NCI-H460 (cell line): ENCODE results near the gene WTAP. TPM values are rescaled to one million over a fixed set of nuclear protein-coding genes. Genes with fewer than 3 reads are reported as not detected.
"Not testable (repeated sequence)": the region's sequence is repeated elsewhere in the genome, so short reads cannot be mapped to it uniquely, and the experiment has no call there.

Experiments used
- DNase-seq: peaks from one replicate; pipeline ENCODE4 v3.0.0-alpha.2; 2016; ENCODE audit warnings: low read depth; ENCODE audit errors: extremely low read depth
- total RNA-seq: library from RNA; depleted of rRNA; stranded (reverse); fragments of >200 nt; shearing (Covaris generic); gene quantifications from 2 replicates; pipeline ENCODE4 v1.2.3, GENCODE V29; 2014

WTAP gene
- total RNA-seq, 1 experiment from 2014 or later = 65.7 TPM

DNA sequence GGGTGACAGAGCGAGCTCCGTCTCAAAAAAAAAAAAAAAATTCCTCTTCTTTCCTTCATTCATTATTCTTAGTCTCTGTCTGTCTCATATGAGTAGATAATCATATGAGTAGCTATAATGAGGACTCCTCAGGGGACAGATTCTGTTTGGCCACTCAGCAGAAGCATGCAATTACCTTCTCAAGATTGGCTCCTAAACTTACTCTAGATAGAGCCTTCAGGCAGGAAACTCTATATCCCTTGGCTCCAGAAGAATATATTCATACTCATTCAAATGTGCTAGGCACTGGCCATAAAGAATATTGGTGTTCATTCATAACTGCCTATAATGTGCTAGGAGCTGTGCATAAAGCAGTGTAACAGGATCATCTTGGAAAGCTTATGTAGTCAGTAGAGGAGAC, 32.3 kb downstream of the WTAP start:
- DNase-seq = no peak

DNA sequence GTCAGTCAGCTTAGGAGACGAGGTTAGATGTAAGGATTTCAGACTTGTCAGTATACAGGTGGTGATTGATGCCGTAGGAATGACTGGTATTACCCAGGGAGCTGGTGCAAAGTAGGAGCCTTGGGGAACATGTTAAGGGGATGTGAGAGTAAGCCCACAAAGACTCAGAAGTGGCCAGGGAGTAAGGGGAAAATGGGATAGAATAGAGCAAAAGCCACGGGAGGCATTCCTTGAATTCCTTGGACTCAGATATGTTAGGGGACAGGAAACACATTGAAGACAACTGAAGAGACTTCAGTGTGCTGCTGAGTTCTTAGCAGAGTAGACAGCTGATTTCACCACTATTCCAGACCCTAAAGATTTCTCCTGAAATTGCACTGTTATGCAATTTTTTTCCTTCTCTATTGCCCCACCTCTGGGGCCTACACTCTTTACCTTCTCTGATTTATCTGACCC, 33.3 kb downstream of the WTAP start:
- no peak for DNase-seq

DNA sequence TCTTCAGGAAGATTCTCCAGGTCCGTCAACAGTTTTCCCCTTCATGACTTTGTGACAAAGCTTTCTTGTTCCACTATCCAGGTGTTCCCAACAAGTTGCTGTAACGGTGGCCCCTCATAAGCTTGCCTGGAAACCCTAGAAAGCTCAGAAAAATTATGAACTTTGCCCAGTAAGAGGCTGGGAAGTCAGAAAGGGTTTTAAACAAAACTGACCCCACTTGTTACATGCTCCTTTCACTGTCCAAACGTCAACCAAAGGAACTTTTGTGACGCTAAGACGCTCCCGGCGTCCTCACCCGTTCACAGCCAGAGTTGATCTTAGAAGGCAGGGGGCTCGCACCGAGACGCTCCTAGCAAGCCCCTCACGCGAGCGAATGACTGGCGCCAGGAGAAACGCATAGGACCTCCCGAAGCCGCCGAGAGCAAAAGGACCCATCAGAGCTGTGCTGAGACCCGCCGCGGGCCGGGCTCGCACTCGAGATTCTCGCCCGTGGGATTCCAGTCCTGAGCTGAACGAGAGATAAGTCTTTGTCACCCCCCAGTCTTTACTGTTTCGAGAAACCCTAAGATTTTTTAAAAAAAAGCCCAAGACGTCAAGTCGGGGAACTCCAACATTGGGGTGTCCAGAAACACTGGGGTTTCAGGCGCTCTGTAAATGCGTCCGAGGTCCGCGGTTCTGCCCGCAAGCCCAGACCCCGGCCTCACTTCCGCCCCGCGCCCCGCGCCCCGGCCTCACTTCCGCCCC, 34.0 kb downstream of the WTAP start:
- DNase-seq = no peak

DNA sequence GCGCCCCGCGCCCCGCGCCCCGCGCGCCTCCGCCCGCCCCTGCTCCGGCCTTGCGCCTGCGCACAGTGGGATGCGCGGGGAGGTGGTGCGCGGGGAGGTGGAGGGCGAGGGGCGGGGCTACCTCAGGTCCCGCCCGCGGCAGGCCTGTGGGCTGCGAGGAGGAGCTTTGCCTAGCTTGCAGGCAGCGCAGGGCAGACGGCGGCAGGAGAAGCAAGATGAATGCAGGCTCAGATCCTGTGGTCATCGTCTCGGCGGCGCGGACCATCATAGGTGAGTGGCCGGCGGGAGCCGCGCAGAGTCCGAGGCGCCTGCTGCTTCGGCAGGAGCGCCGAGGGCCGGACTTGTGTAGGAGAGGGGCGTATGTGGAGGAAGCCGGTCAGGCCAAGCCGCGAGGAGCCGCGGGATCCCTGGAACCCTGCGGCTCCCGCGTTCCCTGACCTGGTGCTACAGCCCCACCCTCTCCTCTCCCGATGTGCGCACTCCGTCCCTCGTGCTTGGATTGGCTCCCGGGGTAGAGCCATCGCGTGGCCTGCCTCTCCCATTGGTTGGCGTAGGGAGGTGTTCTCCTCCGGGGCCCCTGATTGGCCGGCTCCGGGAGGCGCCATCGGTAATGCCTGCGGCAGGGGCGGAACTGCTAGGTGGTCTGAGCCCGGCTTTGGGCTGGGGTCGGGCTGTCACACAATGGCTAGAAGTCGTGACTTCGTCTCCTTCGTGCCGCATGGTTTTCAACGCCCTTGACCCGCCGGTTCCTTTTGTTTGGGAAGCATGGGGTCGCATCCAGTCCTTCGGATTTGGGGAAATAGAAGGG, 34.8 kb downstream of the WTAP start, which contains the start of gene ACAT2:
ACAT2 (plus strand) TSS at position 173 of the 808 bp plus-strand sequence; CDS start at position 216, 43 bp downstream.
- peak; percentile 92 for DNase-seq

DNA sequence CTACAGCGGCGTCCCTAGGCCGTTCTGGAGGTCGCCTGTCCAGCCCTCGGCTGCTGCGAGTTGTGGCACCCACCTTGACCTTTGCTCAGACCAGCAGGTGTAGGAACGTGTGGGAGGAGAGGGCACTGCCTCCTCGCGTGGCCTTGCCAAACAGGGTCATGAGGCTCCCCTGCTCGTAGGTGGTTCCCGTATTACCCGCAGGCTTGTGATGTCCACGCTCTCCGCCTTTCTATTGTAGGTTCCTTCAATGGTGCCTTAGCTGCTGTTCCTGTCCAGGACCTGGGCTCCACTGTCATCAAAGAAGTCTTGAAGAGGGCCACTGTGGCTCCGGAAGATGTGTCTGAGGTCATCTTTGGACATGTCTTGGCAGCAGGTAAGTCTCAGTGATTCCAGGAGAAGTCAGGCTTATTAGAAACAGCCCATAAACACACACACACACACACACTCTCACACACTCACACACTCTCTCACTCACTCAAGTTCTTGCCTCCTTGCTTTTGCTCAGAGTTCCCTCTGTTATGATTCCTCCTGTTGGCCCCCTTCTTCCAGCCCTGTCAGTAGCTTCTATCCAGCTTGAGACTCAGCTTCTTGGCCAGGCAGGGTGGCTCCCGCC, 35.5 kb downstream of the WTAP start:
- no peak for DNase-seq

DNA sequence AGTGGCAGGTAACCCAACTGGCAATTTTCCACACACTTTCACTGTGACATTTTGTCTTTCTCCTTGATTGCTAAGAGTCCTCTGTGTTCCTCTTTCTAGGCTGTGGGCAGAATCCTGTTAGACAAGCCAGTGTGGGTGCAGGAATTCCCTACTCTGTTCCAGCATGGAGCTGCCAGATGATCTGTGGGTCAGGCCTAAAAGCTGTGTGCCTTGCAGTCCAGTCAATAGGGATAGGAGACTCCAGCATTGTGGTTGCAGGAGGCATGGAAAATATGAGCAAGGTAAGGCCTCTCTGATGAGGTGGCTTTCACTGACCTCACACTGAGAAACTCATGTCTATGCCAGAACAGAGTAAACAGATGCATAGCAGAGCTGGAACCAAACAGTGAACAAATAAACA, 39.6 kb downstream of the WTAP start:
- DNase-seq = no peak

DNA sequence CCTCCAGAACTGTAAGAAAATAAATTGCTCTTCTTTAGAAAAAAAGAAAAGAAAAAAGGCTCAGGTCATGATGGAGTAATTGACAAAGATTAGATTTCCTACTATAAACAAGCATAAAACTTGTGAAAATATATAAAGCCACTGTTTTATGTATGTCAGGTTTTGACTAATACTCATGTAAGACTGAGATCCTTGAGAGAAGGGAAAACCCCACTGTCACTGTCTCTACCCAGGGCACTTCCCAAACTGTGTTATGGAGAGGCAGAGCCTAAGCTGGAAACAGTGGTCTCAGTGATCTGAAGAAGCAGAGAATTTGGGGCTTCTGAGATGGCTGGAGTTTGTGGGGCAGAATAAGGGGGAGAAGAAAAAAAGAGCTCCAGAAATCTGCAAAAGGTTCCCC, 42.2 kb downstream of the WTAP start:
- no peak for DNase-seq

DNA sequence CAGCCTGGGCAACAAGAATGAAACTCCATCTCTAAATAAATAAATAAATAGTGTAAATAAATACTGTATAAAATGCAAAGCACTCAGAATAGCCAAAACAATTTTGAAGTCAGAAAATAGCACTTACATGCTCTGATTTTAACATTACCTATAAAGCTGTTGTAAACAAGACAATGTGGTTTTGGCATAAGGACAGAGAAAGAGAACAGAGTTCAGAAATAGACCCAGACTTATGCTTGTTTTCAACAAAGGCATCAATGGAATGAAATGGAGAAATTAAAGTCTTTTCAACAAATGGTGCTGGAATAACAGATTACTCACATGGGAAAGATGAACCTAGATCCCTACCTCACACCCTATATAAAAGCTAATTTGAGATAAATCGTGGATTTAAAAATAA, 44.9 kb downstream of the WTAP start:
- no peak for DNase-seq

DNA sequence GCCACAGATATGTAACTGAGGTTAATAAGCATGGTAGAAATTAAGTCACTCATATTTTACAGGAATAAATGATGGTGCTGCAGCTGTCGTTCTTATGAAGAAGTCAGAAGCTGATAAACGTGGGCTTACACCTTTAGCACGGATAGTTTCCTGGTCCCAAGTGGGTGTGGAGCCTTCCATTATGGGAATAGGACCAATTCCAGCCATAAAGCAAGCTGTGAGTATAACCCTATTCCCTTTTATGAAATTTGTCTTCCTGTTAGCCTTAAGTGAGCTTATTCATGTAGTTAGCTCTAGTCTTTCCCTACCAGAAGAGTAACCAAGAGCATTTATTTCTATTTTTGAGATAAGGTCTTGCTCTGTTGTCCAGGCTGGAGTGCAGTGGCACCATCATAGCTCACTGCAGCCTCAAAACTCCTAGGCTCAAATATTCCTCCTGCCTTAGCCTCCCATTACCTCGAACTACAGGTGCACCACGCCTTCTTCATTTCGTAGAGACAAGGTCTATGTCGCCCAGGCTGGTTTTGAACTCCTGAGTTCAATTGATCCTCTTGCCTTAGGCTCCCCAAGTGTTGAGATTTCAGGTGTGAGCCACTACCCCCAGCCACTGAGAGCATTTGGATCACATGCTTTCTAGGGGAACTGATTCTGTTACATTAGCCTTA, 50.1 kb downstream of the WTAP start:
- DNase-seq = no peak

DNA sequence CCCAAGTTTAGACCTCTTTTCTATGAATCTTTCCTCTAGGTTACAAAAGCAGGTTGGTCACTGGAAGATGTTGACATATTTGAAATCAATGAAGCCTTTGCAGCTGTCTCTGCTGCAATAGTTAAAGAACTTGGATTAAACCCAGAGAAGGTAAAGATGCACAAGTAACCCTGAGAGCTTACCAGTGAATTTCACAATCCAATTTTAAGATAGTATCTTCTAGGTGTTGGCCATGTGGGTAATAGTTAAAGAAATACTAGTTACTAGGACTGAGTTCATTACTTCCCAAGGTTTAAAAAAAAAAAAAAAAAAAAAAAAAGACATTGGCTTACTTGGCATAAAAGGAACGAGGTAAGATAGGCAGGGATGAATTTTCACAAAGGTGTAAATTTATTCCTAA, 50.8 kb downstream of the WTAP start:
- DNase-seq = no peak

DNA sequence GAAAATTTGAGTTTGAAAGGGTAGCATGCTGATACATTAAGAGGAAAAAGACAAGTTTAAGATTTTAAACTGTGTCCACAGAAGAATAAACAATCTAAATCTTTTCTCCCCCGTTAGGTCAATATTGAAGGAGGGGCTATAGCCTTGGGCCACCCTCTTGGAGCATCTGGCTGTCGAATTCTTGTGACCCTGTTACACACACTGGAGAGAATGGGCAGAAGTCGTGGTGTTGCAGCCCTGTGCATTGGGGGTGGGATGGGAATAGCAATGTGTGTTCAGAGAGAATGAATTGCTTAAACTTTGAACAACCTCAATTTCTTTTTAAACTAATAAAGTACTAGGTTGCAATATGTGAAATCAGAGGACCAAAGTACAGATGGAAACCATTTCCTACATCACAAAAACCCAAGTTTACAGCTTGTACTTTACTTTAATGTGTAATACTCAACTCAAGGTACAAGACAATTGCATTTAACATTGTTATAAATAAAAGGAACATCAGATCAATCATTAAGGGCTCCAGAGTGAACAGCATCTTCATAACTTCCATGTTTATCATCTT, 51.3 kb downstream of the WTAP start:
- DNase-seq = no peak

DNA sequence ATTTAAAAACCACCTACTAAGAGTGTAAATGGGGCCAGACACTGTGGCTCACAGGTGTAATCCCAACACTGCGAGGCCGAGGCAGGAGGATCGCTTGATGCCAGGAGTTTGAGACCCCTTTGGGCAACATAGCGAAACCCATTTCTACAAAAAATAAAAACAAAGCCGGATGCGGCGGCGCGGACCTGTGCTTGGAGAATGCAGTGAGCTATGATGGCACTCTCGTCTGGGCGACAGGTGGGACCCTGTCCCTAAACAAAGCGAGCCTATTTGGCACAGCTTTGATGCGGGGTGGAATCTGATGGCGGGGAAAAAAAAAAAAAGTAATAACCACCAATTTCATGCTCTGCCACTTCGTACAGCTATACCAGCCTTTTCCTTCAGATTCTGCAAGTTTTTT, 61.0 kb downstream of the WTAP start:
- no peak for DNase-seq

DNA sequence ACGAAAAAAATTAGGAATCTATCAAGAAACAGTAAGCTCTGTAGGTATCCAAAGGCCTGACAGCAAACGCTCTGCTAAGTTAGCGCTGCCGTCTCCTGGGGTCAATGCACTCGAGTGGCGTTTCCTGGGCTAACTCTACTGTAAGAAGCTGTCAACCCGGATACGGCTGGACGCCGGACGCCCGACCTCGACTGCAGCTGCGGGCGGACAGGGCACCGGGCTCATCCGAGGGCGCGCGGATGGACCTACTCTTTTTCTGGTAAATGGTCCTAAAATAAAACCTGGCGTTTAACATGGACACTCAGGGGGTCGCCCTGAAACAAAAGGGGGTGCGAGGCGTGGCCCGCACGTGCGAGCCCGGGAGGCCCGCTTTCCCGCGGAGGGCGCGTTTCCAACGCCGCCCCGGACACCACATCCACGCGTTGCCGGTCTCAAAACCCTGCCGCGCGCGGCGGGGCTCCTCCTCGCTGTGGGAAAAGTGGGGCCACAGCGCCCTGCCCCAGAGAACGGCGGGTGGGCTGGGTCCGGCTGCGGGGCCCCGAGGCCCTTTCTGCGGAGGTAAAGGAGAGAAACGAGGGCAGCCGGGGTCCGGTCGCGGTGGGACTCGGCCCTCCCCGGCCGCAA, 61.6 kb downstream of the WTAP start:
- DNase-seq = no peak

DNA sequence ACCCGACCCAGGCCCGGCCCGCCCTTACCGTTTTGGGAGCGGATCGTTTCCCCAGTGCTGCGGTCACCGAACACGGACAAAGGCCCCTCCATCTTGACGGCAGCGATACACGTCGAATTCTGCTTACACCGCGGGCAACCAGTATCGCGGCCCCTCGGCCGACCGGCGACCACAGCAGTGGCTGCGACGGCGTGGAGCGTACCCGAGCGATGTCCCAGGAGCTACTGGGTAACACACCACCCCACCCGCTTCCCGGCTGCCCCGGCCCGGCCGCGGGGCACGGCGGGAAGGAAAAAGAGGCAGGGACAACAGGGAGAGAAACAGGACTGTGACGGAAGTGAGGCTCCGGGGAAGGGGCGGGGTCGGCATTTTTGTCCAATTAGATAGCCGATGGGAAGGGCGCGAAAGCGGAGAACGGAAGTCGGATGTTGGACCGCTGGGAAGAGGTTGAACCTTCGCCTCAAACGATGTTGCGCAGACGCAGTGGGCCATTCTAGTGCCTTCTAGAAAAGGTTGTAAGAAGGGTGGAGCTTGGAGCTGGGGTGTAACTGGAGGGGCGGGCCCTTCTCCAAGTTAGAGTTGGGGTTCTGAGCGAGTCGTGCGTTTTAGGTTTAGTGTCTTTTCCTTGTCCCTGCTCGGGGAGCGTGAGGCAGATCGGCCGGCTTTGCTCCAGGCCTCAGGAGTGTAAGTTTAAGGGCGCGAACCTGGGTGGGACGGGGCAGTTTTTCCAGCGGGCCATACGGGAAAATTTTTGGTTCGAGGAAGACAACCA, 62.3 kb downstream of the WTAP start, which contains the start of gene TCP1:
TCP1 (minus strand) TSS at position 226 of the 772 bp plus-strand sequence; CDS start at position 92, 134 bp downstream.
- DNase-seq = peak; percentile 99

DNA sequence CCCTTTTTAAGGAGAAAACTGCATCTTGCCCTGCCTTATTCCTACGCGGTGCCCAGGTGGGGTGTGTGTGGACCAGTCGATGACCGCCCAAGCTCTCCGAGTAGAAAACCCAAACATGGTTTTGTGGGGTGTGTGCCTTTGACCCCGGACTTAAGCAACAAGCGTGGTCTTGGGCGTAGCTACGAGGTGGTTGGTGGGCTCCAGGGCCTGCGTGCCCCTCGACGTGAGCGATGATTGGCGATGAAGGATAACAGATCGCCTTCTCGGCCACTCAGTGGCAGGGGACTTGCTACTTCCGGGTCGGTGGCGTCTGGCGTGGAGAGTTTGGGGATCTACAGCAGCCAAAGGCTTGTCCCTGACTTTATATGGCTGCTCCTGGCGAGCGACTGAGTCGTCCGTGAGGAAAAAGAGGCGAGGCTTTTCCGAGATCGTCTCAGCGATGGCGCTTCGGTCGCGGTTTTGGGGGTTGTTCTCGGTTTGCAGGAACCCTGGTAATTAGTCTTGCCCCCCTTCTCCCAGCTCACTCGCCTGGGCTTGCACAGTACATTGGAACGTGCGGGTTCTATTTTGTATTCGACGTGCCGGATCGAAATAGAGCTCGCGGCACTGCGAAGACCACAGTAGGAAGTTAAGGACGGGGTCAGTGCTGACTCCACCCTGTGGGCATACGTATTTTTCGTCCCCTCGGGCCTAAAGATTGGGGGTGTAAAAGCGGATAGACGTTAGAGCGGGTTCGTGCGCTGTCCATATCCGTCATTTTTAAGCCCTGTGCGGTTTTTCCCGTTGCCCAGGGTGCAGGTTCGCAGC, 63.0 kb downstream of the WTAP start, which contains the start of gene MRPL18:
MRPL18 (plus strand) TSS at position 319 of the 807 bp plus-strand sequence; CDS start at position 440, 121 bp downstream.
- peak; percentile 91 for DNase-seq

DNA sequence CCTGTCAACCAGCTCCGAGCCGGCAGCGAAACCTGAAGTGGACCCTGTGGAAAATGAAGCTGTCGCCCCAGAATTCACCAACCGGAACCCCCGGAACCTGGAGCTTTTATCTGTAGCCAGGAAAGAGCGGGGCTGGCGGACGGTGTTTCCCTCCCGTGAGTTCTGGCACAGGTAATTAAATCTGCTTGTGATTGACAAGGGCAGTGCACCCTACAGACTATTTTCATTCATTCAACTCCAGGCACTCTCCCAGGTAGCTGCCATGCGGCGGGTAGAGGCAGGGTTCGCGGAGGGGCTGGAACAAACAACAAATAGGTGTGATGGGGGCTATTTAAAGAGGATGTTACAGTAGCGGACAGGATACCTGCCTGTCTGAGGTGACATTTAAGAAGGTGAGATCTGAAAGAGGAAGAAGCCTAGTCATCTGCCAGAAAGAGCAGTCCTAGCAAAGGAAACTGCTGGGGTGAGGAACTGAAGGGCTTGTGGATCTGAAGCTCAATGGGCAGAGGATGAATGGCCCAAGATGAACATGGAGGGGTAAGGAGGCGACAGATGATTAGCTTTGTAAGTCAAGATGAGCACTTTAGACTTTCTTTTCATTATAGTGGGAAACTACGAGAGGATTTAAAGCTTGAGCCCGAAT, 63.8 kb downstream of the WTAP start:
- no peak for DNase-seq

DNA sequence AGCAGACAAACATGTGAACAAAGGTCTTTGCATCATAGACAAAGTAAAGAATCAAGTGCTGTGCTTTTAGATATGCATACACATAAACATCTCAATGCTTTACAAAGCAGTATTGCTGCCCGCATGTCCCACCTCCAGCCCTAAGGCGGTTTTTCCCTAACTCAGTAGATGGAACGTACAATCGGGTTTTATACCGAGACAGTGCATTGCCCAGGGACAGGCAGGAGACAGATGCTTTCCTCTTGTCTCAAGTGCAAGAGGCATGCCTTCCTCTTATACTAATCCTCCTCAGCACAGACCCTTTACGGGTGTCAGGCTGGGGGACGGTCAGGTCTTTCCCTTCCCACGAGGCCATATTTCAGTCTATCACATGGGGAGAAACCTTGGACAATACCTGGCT, 67.7 kb downstream of the WTAP start:
- DNase-seq = not testable (repeated sequence)

DNA sequence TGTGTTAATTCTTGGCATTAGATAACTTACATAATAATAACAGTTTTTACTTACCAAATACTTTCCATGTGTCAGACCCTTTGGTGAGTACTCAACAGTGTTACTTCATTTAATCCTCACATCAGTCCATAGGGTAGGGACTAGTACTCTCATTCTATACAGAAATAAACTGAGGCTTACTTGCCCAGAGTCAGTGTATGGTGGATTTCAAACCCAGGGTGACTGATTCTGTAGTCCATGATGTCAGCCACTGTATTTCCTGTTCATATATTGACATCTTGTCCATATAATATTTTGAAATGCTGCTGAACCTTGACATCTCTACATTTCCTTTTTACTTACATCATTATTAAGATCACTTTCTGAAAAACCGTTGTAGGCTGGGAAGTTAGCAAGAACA, 70.2 kb downstream of the WTAP start:
- no peak for DNase-seq
